SK-N-SH treated with all-trans-retinoic acid at 6 μM for 48 hours (cell line): Measurements from ENCODE around the gene CIBAR2.
"Not testable (repeated sequence)": the region's sequence is repeated elsewhere in the genome, so short reads cannot be mapped to it uniquely, and the experiment has no call there.

Source experiments
- ATAC-seq: fragments of 200-7000 bp; cut with Tn5 transposase; 3 replicates; pipeline ENCODE4 v1.9.1; 2020; ENCODE audit warnings: mild to moderate bottlenecking, moderate library complexity
- ARNTL ChIP-seq: fragments of 450-650 bp; formaldehyde crosslinking; IDR thresholded peaks from 2 replicates; pipeline ENCODE4 v1.5.0; 2020; ENCODE audit warnings: low read depth, mild to moderate bottlenecking, moderate library complexity, borderline replicate concordance
- BACH2 ChIP-seq: fragments of 250-450 bp; sonication (Bioruptor Pico); IDR thresholded peaks from 2 replicates; pipeline ENCODE4 v1.9.0; 2021; ENCODE audit warnings: mild to moderate bottlenecking, borderline replicate concordance
- CREB5 ChIP-seq: fragments of 250-450 bp; sonication (Bioruptor Pico); IDR thresholded peaks from 2 replicates; pipeline ENCODE4 v1.5.1; 2020; ENCODE audit warnings: low read depth, mild to moderate bottlenecking, moderate library complexity
- CSDC2 ChIP-seq: fragments of 250-450 bp; sonication (Bioruptor Pico); IDR thresholded peaks from 2 replicates; pipeline ENCODE4 v1.5.0; 2020; ENCODE audit warnings: mild to moderate bottlenecking, moderate library complexity
- CSRNP3 ChIP-seq: fragments of 250-450 bp; sonication (Bioruptor Pico); IDR thresholded peaks from 2 replicates; pipeline ENCODE4 v1.5.1; 2021; ENCODE audit warnings: mild to moderate bottlenecking, moderate library complexity
- ESRRG ChIP-seq: fragments of 250-450 bp; sonication (Bioruptor Pico); IDR thresholded peaks from 2 replicates; pipeline ENCODE4 v1.6.1; 2021; ENCODE audit warnings: mild to moderate bottlenecking
- GLIS3 ChIP-seq: fragments of 250-450 bp; sonication (Bioruptor Pico); IDR thresholded peaks from 2 replicates; pipeline ENCODE4 v1.5.0; 2020; ENCODE audit warnings: mild to moderate bottlenecking, moderate library complexity
- ISL1 ChIP-seq: fragments of 250-450 bp; sonication (Bioruptor Pico); IDR thresholded peaks from 2 replicates; pipeline ENCODE4 v2.1.2; 2022; ENCODE audit warnings: mild to moderate bottlenecking, moderate library complexity
- OSR1 ChIP-seq: fragments of 250-450 bp; sonication (Bioruptor Pico); IDR thresholded peaks from 2 replicates; pipeline ENCODE4 v1.8.0; 2022; ENCODE audit warnings: moderate library complexity, mild to moderate bottlenecking, inconsistent platforms
- POU6F1 ChIP-seq: fragments of 250-450 bp; sonication (Bioruptor Pico); IDR thresholded peaks from 2 replicates; pipeline ENCODE4 v1.8.0; 2021; ENCODE audit warnings: low read depth, mild to moderate bottlenecking, moderate library complexity, borderline replicate concordance
- PPARA ChIP-seq: fragments of 250-450 bp; sonication (Bioruptor Pico); IDR thresholded peaks from 2 replicates; pipeline ENCODE4 v1.5.0; 2020; ENCODE audit warnings: mild to moderate bottlenecking, borderline replicate concordance
- RARB ChIP-seq: fragments of 250-450 bp; sonication (Bioruptor Pico); IDR thresholded peaks from 2 replicates; pipeline ENCODE4 v1.8.0; 2021; ENCODE audit warnings: mild to moderate bottlenecking, moderate library complexity
- TCF4 ChIP-seq: fragments of 250-450 bp; sonication (Bioruptor Pico); IDR thresholded peaks from 2 replicates; pipeline ENCODE4 v1.8.0; 2021; ENCODE audit warnings: mild to moderate bottlenecking, moderate library complexity, borderline replicate concordance
- TOX ChIP-seq: fragments of 250-450 bp; sonication (Bioruptor Pico); IDR thresholded peaks from 2 replicates; pipeline ENCODE4 v1.8.0; 2021; ENCODE audit warnings: mild to moderate bottlenecking, moderate library complexity, borderline replicate concordance
- TSHZ2 ChIP-seq: fragments of 250-450 bp; sonication (Bioruptor Pico); IDR thresholded peaks from 2 replicates; pipeline ENCODE4 v1.5.0; 2020; ENCODE audit warnings: mild to moderate bottlenecking, moderate library complexity
- ZC3H10 ChIP-seq: fragments of 250-450 bp; sonication (Bioruptor Pico); IDR thresholded peaks from 2 replicates; pipeline ENCODE4 v1.5.1; 2021; ENCODE audit warnings: mild to moderate bottlenecking, moderate library complexity
- ZFP3 ChIP-seq: fragments of 250-450 bp; sonication (Bioruptor Pico); IDR thresholded peaks from 2 replicates; pipeline ENCODE4 v1.5.0; 2020; ENCODE audit warnings: mild to moderate bottlenecking, moderate library complexity
- ZFP30 ChIP-seq: fragments of 450-650 bp; formaldehyde crosslinking; IDR thresholded peaks from 2 replicates; pipeline ENCODE4 v1.5.0; 2022; ENCODE audit warnings: mild to moderate bottlenecking, moderate library complexity
- ZNF565 ChIP-seq: fragments of 450-650 bp; formaldehyde crosslinking; conservative IDR thresholded peaks from 2 replicates; pipeline ENCODE4 v1.5.0; 2020; ENCODE audit warnings: low read depth, mild to moderate bottlenecking, moderate library complexity
- ZNF8 ChIP-seq: fragments of 450-650 bp; formaldehyde crosslinking; IDR thresholded peaks from 2 replicates; pipeline ENCODE4 v1.5.0; 2020; ENCODE audit warnings: mild to moderate bottlenecking, moderate library complexity

Gene CIBAR2

GRCh38 chr16:85056211-85056748 lies 56.0 kb downstream of the CIBAR2 start:
- ATAC-seq, result peak; percentile 75
- TF ChIP-seq TOX (CRISPR knock-in tag), result no peak
- TF ChIP-seq ISL1, result no peak
- no peak for TF ChIP-seq ARNTL

GRCh38 chr16:85055493-85056210 lies 56.6 kb downstream of the CIBAR2 start:
- ATAC-seq, result peak; percentile 82
- TF ChIP-seq ARNTL (no peak), ZNF8 (CRISPR knock-in tag) (no peak), ZFP3 (CRISPR knock-in tag) (no peak), ISL1 (no peak), TSHZ2 (CRISPR knock-in tag) (no peak)
- TF ChIP-seq, all 23 proteins: peak for 0

GRCh38 chr16:85054948-85055492 lies 57.3 kb downstream of the CIBAR2 start:
- no peak for ATAC-seq

GRCh38 chr16:85054321-85054720 lies 58.0 kb downstream of the CIBAR2 start:
- ATAC-seq, result not testable (repeated sequence)

More at GRCh38 chr16:85054948-85055492, 57.3 kb downstream of the CIBAR2 start:
- TF ChIP-seq RARB (CRISPR knock-in tag), result no peak
- no peak for TF ChIP-seq ZFP30
- TF ChIP-seq POU6F1 (CRISPR knock-in tag), result no peak
- no peak for TF ChIP-seq CSRNP3
- no peak for TF ChIP-seq PPARA (CRISPR knock-in tag)
- TF ChIP-seq ZC3H10 (CRISPR knock-in tag), result no peak
- no peak for TF ChIP-seq TSHZ2 (CRISPR knock-in tag)
- no peak for TF ChIP-seq BACH2 (CRISPR knock-in tag)
- TF ChIP-seq CREB5 (CRISPR knock-in tag), result no peak
- TF ChIP-seq ARNTL, result no peak
- TF ChIP-seq ZFP3 (CRISPR knock-in tag), result no peak
- no peak for TF ChIP-seq TOX (CRISPR knock-in tag)
- no peak for TF ChIP-seq ESRRG (CRISPR knock-in tag)
- no peak for TF ChIP-seq TCF4 (CRISPR knock-in tag)
- TF ChIP-seq OSR1 (CRISPR knock-in tag), result no peak
- TF ChIP-seq CSDC2, result no peak
- no peak for TF ChIP-seq ZNF565
- no peak for TF ChIP-seq GLIS3
